ENCODE measurements around the gene IRF4. TPM values are rescaled to one million over a fixed set of nuclear protein-coding genes. Genes with fewer than 3 reads are reported as not detected.
A peak's percentile ranks its signal among the peaks of the same experiment; 100 is the strongest.
"Not testable (repeated sequence)": the region's sequence is repeated elsewhere in the genome, so short reads cannot be mapped to it uniquely, and the experiment has no call there.

The IRF4 gene
- polyA plus RNA-seq, 1 donor, result 0.56 TPM

GRCh38 chr6:422433-423054 lies 31.0 kb downstream of the IRF4 start:
- DNase-seq, result peak; percentile 20

GRCh38 chr6:423055-423798 lies 31.7 kb downstream of the IRF4 start:
- DNase-seq, result no peak

GRCh38 chr6:423799-424345 lies 32.3 kb downstream of the IRF4 start:
- no peak for DNase-seq

- no peak for DNase-seq
Observed at GRCh38 chr6:424741-425417, 33.3 kb downstream of the IRF4 start.

GRCh38 chr6:425418-425788 lies 33.9 kb downstream of the IRF4 start:
- DNase-seq, result not testable (repeated sequence)

- not testable (repeated sequence) for DNase-seq
Observed at GRCh38 chr6:426198-426738, 34.7 kb downstream of the IRF4 start.

- DNase-seq, result no peak
Observed at GRCh38 chr6:428047-428603, 36.6 kb downstream of the IRF4 start.

GRCh38 chr6:429515-430121 lies 38.1 kb downstream of the IRF4 start:
- no peak for DNase-seq

GRCh38 chr6:431504-431903 lies 40.0 kb downstream of the IRF4 start:
- no peak for DNase-seq

- DNase-seq, result no peak
Observed at GRCh38 chr6:431986-432385, 40.4 kb downstream of the IRF4 start.

GRCh38 chr6:434051-434705 lies 42.6 kb downstream of the IRF4 start:
- no peak for DNase-seq

- DNase-seq, result no peak
Observed at GRCh38 chr6:435441-436307, 44.1 kb downstream of the IRF4 start.

GRCh38 chr6:436308-437036 lies 44.9 kb downstream of the IRF4 start:
- DNase-seq, result no peak

GRCh38 chr6:437037-437392 lies 45.5 kb downstream of the IRF4 start:
- DNase-seq, result no peak

- DNase-seq, result no peak
Observed at GRCh38 chr6:438634-439170, 47.1 kb downstream of the IRF4 start.

- no peak for DNase-seq
Observed at GRCh38 chr6:439641-440167, 48.2 kb downstream of the IRF4 start.

GRCh38 chr6:441126-441920 lies 49.8 kb downstream of the IRF4 start:
- DNase-seq, result no peak

GRCh38 chr6:443621-444159 lies 52.1 kb downstream of the IRF4 start:
- DNase-seq, result no peak
